C4-2B (cell line): ENCODE measurements around the gene LIN7A.
A peak's percentile ranks its signal among the peaks of the same experiment; 100 is the strongest.

Experiments
- H3K27ac ChIP-seq: fragments of 450-650 bp; 2 replicates; pipeline ENCODE4 v1.5.1; 2017
- CTCF ChIP-seq: fragments of 450-650 bp; conservative IDR thresholded peaks from 2 replicates; pipeline ENCODE4 v1.5.1; 2017; ENCODE audit warnings: mild to moderate bottlenecking
- ZFX ChIP-seq: fragments of 450-650 bp; IDR thresholded peaks from 2 replicates; pipeline ENCODE4 v1.6.1; 2017

LIN7A gene

GRCh38 chr12:80920006-80920405 is 17.7 kb downstream of the LIN7A start:
- no peak overlapping the region for H3K27ac ChIP-seq
- no peak for TF ChIP-seq CTCF

- H3K27ac ChIP-seq = peak overlapping the region; percentile 33; the same call in 1 of the 2 replicates
- TF ChIP-seq ZFX = no peak
- no peak for TF ChIP-seq CTCF
Measured at GRCh38 chr12:80917651-80918050, 20.1 kb downstream of the LIN7A start.

- no peak overlapping the region for H3K27ac ChIP-seq
- no peak for TF ChIP-seq CTCF
Measured at GRCh38 chr12:80912901-80913770, 24.6 kb downstream of the LIN7A start.

GRCh38 chr12:80909370-80909769 is 28.4 kb downstream of the LIN7A start:
- TF ChIP-seq CTCF (no peak), ZFX (no peak)
- no peak overlapping the region for H3K27ac ChIP-seq

- no peak for TF ChIP-seq CTCF
- no peak overlapping the region for H3K27ac ChIP-seq
Measured at GRCh38 chr12:80902711-80903110, 35.0 kb downstream of the LIN7A start.

- no peak overlapping the region for H3K27ac ChIP-seq
- no peak for TF ChIP-seq CTCF
- TF ChIP-seq ZFX = no peak
Measured at GRCh38 chr12:80901661-80902060, 36.1 kb downstream of the LIN7A start.

- no peak for TF ChIP-seq CTCF
- no peak for TF ChIP-seq ZFX
- no peak overlapping the region for H3K27ac ChIP-seq
Measured at GRCh38 chr12:80895240-80895639, 42.5 kb downstream of the LIN7A start.
